GM21619 (cell line): Measurements from ENCODE around the gene DNAH6.
"Not testable (repeated sequence)": the region's sequence is repeated elsewhere in the genome, so short reads cannot be mapped to it uniquely, and the experiment has no call there.

ENCODE experiments used
- ATAC-seq: cut with Tn5 transposase; IDR thresholded peaks from one replicate; pipeline ENCODE4 v1.9.1; 2021; ENCODE audit not compliant: unreplicated experiment

Gene DNAH6

GRCh38 chr2:84516234-84516986 lies at the start of gene DNAH6:
DNAH6 (plus strand) TSS chr2:84516498; CDS start chr2:84517827, 1,329 bp downstream.
- ATAC-seq, result peak; percentile 98

GRCh38 chr2:84467389-84467788 lies 48.9 kb upstream of the DNAH6 start:
- ATAC-seq, result no peak

- ATAC-seq, result not testable (repeated sequence)
Measured at GRCh38 chr2:84472423-84472822, 43.9 kb upstream of the DNAH6 start.

GRCh38 chr2:84472856-84473565 lies 43.3 kb upstream of the DNAH6 start:
- no peak for ATAC-seq

- no peak for ATAC-seq
Measured at GRCh38 chr2:84474176-84474575, 42.1 kb upstream of the DNAH6 start.

GRCh38 chr2:84477886-84478285 lies 38.4 kb upstream of the DNAH6 start:
- ATAC-seq, result no peak

- no peak for ATAC-seq
Measured at GRCh38 chr2:84478867-84479266, 37.4 kb upstream of the DNAH6 start.

- no peak for ATAC-seq
Measured at GRCh38 chr2:84481702-84482101, 34.6 kb upstream of the DNAH6 start.

- no peak for ATAC-seq
Measured at GRCh38 chr2:84482603-84483002, 33.7 kb upstream of the DNAH6 start.

- no peak for ATAC-seq
Measured at GRCh38 chr2:84483320-84483719, 33.0 kb upstream of the DNAH6 start.

- no peak for ATAC-seq
Measured at GRCh38 chr2:84486441-84487115, 29.7 kb upstream of the DNAH6 start.

GRCh38 chr2:84487298-84487996 lies 28.9 kb upstream of the DNAH6 start:
- ATAC-seq, result no peak

GRCh38 chr2:84491256-84491655 lies 25.0 kb upstream of the DNAH6 start:
- no peak for ATAC-seq

- no peak for ATAC-seq
Measured at GRCh38 chr2:84491741-84492140, 24.6 kb upstream of the DNAH6 start.

- no peak for ATAC-seq
Measured at GRCh38 chr2:84492571-84492970, 23.7 kb upstream of the DNAH6 start.

GRCh38 chr2:84493514-84493913 lies 22.8 kb upstream of the DNAH6 start:
- no peak for ATAC-seq

- no peak for ATAC-seq
Measured at GRCh38 chr2:84494070-84494469, 22.2 kb upstream of the DNAH6 start.

GRCh38 chr2:84495539-84496146 lies 20.7 kb upstream of the DNAH6 start:
- ATAC-seq, result peak; percentile 81

- ATAC-seq, result no peak
Measured at GRCh38 chr2:84496386-84496785, 19.9 kb upstream of the DNAH6 start.

GRCh38 chr2:84497285-84497684 lies 19.0 kb upstream of the DNAH6 start:
- ATAC-seq, result no peak
